ENCODE measurements around the gene HOXC9.

DNA sequence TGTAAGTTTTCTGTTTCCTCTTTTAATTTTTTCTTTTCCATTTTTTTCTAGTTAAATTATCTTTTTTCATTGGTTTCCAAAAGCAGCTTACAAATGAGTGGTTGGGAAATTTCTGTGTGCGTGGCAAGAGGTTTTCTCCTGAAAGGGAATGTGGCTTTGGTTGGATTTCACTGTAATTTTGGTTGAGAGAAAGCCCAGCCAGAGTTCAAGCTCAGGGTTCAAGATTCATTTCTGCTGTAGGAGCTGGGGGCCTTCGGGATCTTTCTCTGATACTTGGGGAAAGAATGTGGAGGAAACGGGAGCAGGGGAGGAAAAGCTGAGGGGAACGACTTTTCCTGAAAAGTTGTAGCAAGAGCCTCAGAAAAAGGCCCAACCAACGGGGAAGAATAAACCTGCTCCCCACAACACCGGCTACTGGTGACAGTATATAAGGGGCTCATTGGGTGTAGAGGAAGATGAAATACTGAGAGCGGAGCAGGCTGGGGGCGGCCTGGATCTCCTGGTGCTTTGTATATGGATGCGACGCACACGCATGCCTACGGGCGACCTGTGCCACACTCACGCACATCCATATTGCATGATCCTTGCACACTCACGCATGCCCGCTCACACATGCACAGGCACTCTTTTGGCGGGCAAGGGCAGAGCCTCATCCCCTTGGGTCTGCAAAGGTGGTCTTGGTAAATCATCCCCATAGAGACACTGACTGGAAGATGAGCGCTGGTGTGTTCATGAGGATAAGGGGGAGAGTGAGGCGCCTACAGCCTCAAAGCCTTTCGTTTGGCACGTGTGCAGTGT is 13.1 kb upstream of the HOXC9 start:
- TF ChIP-seq CTCF (conservative IDR thresholded peaks at IDR 0.05; ENCODE audit: low read depth, low read length) (no peak), POLR2A (IDR thresholded peaks at IDR 0.05; ENCODE audit: low read depth, low read length) (no peak), MAZ (IDR thresholded peaks at IDR 0.05; ENCODE audit: borderline replicate concordance, low read depth, low read length) (no peak), RAD21 (IDR thresholded peaks at IDR 0.05; ENCODE audit: low read length) (no peak), NFE2L2 (IDR thresholded peaks at IDR 0.05; ENCODE audit: low read depth, low read length) (no peak), CEBPB (IDR thresholded peaks at IDR 0.05; ENCODE audit: low read depth, low read length) (no peak), RCOR1 (IDR thresholded peaks at IDR 0.05; ENCODE audit: insufficient replicate concordance, low read length) (no peak), MAFK (IDR thresholded peaks at IDR 0.05; ENCODE audit: low read depth, low read length) (no peak), CHD1 (IDR thresholded peaks at IDR 0.05; ENCODE audit: low read depth, low read length) (no peak)
- TF ChIP-seq, protein P1, sequence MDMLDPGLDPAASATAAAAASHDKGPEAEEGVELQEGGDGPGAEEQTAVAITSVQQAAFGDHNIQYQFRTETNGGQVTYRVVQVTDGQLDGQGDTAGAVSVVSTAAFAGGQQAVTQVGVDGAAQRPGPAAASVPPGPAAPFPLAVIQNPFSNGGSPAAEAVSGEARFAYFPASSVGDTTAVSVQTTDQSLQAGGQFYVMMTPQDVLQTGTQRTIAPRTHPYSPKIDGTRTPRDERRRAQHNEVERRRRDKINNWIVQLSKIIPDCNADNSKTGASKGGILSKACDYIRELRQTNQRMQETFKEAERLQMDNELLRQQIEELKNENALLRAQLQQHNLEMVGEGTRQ (IDR thresholded peaks at IDR 0.05; ENCODE audit: low read depth, low read length): no peak
